GM12873 (cell line): Measurements from ENCODE around the gene SORCS2.

Experiments
- TF ChIP-seq, protein P1 (sequence below): IDR thresholded peaks from 2 replicates; pipeline ENCODE4 v1.5.1; 2012; ENCODE audit warnings: low read depth, mild to moderate bottlenecking, moderate library complexity, low read length, control low read depth; ENCODE audit not compliant: insufficient read depth; ENCODE audit errors: missing control alignments

The SORCS2 gene

GRCh38 chr4:7256984-7257810 lies 64.9 kb downstream of the SORCS2 start:
- TF ChIP-seq, protein P1, sequence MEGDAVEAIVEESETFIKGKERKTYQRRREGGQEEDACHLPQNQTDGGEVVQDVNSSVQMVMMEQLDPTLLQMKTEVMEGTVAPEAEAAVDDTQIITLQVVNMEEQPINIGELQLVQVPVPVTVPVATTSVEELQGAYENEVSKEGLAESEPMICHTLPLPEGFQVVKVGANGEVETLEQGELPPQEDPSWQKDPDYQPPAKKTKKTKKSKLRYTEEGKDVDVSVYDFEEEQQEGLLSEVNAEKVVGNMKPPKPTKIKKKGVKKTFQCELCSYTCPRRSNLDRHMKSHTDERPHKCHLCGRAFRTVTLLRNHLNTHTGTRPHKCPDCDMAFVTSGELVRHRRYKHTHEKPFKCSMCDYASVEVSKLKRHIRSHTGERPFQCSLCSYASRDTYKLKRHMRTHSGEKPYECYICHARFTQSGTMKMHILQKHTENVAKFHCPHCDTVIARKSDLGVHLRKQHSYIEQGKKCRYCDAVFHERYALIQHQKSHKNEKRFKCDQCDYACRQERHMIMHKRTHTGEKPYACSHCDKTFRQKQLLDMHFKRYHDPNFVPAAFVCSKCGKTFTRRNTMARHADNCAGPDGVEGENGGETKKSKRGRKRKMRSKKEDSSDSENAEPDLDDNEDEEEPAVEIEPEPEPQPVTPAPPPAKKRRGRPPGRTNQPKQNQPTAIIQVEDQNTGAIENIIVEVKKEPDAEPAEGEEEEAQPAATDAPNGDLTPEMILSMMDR: no peak

- TF ChIP-seq, protein P1: no peak
Measured at GRCh38 chr4:7259039-7259438, 66.7 kb downstream of the SORCS2 start.

- TF ChIP-seq, protein P1: no peak
Measured at GRCh38 chr4:7260569-7260968, 68.2 kb downstream of the SORCS2 start.

- TF ChIP-seq, protein P1: no peak
Measured at GRCh38 chr4:7261087-7261486, 68.7 kb downstream of the SORCS2 start.

GRCh38 chr4:7261536-7261935 lies 69.2 kb downstream of the SORCS2 start:
- TF ChIP-seq, protein P1: no peak

GRCh38 chr4:7262134-7262533 lies 69.8 kb downstream of the SORCS2 start:
- TF ChIP-seq, protein P1: no peak

GRCh38 chr4:7263166-7263565 lies 70.8 kb downstream of the SORCS2 start:
- TF ChIP-seq, protein P1: no peak
